GM18951 (cell line): ENCODE results near the gene CLPTM1L.

Experiments
- POLR2A ChIP-seq: IDR thresholded peaks from 4 replicates; pipeline ENCODE4 v1.6.1; 2011; ENCODE audit warnings: mild to moderate bottlenecking; ENCODE audit not compliant: insufficient read length, insufficient read depth; ENCODE audit errors: extremely low read depth
- in situ Hi-C: fragments of 300-500 bp; cut with MboI; formaldehyde crosslinking; loops from one replicate; pipeline ENCODE4 v1.12.0; 2022; ENCODE audit warnings: low sequenced_read_pairs, mixed read lengths, inconsistent platforms; ENCODE audit not compliant: unreplicated experiment

CLPTM1L gene, protein sequence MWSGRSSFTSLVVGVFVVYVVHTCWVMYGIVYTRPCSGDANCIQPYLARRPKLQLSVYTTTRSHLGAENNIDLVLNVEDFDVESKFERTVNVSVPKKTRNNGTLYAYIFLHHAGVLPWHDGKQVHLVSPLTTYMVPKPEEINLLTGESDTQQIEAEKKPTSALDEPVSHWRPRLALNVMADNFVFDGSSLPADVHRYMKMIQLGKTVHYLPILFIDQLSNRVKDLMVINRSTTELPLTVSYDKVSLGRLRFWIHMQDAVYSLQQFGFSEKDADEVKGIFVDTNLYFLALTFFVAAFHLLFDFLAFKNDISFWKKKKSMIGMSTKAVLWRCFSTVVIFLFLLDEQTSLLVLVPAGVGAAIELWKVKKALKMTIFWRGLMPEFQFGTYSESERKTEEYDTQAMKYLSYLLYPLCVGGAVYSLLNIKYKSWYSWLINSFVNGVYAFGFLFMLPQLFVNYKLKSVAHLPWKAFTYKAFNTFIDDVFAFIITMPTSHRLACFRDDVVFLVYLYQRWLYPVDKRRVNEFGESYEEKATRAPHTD

DNA sequence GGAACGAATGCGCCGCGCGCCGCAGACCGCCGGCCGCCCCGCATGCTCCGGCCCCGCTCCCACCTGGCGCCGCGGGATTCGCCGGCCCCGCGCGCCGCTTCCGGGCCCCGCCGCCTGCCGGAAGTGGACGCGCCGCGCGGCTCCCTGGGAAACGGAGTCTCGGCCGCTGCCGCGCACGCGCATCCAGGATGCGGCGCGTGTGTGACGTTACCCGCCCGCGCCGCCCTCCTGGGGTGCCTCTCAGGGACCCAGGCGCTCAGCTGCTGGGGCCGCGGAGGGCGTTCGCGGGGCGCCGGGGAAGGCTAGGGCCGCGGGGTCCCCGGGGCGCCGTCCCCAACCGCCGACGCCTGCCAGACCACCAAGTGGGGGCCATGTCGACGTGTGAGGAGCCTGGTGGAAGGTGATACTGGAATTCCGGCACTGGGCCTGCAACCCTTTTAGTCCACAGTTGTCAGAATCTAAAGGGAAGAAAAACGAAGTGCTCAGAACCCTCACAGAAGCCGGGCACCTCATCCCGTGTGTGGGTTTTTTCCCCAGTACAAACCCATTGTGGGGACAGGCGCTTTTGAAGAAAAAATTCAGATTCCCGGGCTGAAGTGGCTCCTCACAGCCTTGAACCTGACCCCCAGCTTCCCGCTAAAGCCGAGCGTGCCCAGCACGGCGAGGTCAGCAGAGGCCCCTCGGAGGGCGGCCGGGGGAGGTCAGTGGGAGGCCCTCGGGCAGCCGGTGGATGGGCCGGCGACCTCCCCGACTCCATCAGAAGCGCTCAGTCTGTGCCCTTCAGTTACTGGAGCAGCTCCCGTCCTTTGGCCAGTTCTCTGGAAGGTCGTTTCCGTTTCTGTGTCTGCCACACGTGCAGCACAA, at the start of gene CLPTM1L:
Gene CLPTM1L (minus strand): TSS at position 125 of the 864 bp plus-strand sequence. CDS start 258 bp downstream, outside the sequence.
- in situ Hi-C loops, result no loop called here
- TF ChIP-seq POLR2A, result peak; percentile 90

DNA sequence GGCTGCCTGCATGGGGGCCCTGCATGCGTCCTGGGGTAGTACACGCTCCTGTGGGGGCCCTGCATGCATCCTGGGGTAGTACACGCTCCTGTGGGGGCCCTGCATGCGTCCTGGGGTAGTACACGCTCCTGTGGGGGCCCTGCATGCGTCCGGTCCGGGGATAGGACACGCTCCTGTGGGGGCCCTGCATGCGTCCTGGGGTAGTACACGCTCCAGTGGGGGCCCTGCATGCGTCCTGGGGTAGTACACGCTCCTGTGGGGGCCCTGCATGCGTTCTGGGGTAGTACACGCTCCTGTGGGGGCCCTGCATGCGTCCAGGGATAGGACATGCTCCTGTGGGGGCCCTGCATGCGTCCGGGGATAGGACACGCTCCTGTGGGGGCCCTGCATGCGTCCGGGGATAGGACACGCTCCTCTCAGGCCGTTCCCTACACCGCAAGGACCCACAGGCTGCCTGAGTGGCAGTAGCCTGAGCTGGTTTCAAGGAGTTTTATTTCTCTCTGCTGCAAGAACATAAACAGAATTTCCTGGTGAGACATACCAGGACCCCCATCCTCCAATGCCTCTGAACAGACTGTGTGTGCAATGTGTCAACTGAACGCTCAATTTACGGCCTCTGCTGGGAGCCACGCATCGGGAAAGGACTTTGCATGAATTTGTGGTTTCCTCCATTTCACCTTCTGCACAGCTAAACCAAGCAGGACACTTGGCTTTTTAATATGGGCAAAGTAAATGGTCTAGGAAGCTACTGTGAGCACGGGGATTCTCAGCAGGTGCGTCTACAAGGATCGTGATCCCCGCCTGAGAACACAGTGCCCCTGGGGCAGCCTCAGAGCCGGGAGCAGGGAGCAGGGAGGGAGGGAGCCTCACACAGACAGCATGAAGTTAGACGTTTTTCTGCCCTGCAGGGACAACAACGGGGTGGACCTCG, 48.9 kb upstream of the CLPTM1L start:
- in situ Hi-C loops, result no loop called here
- TF ChIP-seq POLR2A, result no peak

DNA sequence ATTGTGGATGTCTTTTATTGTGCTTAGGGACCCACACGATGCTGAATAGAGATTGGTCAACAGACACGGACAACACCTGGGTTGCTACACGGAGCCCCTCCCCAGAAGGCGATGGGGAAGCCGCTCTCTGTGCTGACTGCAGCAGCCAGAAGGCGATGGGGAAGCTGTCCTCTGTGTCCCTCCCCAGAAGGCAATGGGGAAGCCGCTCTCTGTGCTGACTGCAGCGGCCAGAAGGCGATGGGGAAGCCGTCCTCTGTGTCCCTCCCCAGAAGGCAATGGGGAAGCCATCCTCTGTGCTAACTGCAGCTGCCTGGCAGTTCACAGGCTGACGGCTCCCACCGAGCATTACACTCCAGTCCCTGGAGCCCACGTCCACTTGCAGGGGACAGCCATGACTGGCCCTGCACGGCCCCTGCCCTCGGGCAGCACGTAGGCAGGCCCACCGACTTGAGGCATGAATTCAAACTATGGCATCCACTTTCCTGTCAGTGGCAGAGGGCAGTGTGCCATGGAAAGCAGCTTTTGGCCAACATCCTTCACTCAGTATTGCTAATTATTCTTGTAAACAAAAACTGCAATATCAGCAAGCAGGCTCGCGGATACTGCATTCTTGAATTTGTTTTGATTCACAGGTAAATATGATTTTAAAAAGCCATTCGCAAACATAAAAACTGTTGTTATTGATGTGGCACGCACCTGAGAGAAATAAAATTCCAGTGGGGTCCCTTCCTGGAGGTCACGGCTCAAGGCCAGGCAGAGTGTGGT, 48.1 kb upstream of the CLPTM1L start:
- TF ChIP-seq POLR2A, result no peak
- in situ Hi-C loops, result no loop called here

DNA sequence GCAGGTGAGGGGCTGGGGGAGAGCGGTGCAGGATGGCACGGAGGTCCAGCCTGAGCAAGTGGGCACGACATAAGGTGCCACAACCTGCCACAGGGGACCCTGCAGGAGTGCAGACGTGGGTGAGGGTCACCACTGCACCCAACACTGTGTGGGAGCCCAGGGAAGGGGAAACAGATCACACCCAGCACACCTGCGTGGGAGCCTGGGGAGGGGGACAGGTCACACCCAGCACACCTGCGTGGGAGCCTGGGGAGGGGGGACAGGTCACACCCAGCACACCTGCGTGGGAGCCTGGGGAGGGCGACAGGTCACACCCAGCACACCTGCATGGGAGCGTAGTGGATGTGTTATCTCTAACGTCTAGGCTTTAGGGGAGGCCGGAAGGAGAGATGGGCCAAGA, 47.4 kb upstream of the CLPTM1L start:
- TF ChIP-seq POLR2A, result no peak
- in situ Hi-C loops, result no loop called here

DNA sequence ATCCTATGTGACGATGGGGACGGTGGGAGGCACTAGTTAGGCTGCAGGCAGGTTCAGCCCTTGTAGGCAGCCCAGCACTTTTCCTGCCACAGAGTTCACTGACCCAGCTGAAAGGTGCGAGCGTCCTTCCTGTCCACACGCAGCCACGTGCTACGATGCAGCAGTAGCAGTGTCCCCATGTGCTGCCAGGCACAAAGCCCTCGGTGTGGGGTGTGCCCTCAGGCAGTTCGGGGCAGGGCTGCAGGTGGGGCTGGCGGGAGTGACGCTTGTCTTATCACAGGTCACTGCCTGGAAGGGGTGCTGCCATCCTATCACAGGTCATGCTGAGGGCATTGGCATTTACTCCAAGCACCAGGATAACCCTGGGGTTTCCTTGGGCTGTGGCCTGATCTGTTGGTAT, 46.8 kb upstream of the CLPTM1L start:
- in situ Hi-C loops, result no loop called here
- no peak for TF ChIP-seq POLR2A

DNA sequence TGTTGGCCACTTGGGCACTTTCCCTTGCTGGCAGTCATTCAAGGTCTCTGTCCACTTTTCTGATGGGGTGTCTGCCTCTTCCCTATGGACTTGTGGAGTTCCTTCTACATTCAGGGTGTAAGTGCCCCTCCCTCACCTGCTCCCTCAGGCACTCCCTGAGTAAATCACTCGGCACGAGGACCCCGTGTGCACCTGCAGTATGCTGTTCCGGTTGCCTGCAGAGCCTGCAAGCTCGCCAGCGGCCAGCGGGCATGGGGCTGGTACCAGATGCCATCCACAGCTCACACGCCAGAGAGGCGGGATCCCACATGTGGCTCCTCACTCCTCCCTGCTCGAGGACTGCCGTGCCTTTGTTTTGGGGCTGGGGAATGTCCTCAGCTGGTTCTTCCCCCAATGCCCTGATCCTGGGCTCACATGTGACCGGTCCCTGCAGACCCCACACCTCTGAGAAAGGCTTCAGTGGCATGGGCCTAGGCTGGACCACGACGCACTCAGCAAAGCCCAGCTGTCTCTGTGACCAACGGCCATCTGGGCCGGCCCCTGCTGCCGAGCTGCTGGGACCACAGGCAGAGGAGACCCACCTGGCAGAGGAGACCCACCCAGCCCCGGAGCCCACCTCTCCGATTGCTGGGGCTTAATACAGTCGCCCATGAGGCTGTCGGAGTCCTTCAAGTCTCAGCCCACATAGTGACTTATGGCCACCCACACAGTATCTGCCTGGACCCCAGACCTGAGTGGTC, 46.1 kb upstream of the CLPTM1L start:
- in situ Hi-C loops, result no loop called here
- TF ChIP-seq POLR2A, result no peak

DNA sequence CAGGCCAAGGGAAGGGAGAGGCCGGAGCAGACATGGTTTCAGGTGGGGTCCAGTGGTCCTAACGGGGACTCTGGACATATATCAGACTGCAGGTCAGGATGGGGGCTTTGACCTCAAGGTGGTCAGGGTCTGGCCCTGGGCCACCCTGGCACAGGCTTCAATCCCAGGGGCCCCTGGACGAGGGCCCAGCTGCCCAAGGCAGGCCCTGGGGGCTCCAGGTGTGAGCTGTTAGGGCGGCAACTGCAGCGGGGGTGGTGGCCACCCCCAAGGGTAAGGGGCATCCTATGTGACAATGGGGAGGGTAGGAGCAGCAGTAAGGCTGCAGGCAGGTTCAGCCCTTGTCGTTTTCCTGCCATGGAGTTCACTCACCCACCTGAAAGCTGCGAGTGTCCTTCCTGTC, 45.4 kb upstream of the CLPTM1L start:
- TF ChIP-seq POLR2A, result no peak
- in situ Hi-C loops, result no loop called here

DNA sequence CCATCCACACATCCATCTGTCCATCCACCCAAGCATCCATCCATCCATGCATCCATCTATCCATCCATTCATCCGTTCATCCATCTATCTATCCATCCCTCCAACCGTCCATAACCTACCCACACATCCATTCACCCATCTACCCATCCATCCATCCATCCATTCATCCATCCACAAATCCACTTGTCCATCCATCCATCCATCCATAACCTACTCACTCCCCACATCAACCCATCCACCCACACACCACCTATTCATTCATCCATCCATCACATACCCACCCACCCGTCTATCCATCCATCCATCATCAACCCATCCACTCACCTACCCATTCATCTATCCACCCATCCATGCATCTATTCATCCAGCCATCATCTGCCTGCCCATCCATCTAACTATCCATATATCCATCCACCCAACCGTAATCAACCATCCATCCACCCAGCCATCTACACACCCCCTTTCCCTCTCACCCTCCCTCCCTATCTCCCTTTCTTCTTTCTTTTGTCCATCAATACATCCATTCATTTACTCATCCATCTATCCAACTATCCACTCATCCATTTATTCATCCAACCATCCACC, 43.6 kb upstream of the CLPTM1L start:
- in situ Hi-C loops, result no loop called here
- no peak for TF ChIP-seq POLR2A

DNA sequence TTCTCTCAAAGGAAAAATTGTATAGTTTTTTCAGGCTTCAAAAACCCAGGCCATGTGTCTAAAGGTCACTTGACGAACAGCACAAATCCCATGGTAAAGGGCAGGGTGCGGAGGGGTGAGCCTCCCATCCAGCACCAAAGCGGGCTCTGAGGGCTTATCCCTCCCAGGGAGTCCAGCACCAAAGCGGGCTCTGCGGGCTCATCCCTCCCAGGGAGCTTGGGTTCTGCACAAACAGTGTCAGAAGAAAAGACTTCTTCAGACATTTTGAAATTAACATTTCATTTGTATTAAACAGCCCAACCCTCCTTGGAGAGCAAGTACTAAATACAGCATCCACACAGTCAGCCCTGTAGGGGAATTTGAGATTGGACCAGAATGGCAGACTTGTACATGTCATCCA, 43.0 kb upstream of the CLPTM1L start:
- TF ChIP-seq POLR2A, result no peak
- in situ Hi-C loops, result no loop called here

DNA sequence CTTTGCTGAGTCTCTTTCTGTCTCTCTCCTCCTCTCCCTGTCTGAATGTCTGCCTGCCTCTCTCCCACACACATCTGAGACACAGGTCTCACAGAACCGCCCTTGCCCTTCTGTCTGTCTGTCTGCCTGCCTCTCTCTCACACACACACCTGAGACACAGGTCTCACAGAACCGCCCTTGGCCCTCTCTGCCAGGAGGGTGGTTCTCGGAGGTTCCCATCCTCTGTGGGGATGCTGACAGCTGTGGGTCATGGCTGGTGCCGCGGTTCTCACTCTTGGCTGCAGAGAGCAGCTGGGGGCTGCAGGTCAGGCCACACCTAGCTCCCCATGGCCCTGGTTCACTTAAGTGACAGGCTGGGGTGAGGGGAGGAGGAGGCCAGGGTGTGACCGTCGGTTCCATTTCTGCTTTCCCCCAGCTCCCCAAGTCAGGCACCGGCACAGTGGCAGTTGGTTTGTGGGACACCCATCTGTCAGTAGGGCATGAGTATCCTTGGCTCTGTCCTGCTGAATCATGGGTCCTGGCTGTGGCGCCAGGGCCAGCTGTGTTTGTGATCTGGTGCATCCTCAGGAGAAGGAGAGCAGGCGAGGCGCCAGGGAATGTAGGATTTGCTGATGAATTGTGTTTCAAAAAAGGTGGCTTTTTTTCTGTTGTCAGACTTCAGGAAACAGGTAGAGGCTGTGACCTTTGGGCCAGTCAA, 42.3 kb upstream of the CLPTM1L start:
- in situ Hi-C loops, result no loop called here
- TF ChIP-seq POLR2A, result no peak

DNA sequence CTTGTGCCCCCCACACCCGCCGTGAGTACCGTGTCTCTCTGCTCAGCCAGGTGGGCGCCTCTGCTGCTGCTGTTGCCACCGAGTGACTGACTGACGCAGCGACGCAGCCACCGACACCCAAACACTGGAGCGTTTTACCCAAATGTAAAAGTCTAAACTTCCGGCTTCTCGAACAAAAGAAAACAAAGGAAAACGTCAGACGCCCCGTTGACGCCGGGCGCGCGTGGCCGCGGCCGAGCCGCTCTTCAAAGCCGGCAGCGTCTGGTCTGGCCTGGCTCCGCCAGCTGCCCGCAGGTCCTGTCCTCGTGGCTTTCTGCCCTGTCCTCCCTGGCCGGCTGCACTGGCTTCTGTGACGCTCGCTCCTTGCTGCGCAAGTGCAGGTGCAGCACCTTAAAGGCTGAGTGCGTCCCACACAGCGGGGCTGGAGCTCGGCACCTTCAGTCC, 41.4 kb upstream of the CLPTM1L start:
- in situ Hi-C loops, result no loop called here
- no peak for TF ChIP-seq POLR2A
